GM21447 (cell line): ENCODE measurements around the gene ATP11A.

ENCODE experiments used
- ATAC-seq: cut with Tn5 transposase; IDR thresholded peaks from one replicate; pipeline ENCODE4 v1.9.1; 2021; ENCODE audit not compliant: unreplicated experiment

The ATP11A gene

GRCh38 chr13:112810608-112811007 lies 120.8 kb downstream of the ATP11A start:
- no peak for ATAC-seq

- no peak for ATAC-seq
These were observed 122.6 kb downstream of the ATP11A start for GRCh38 chr13:112812306-112813055.

GRCh38 chr13:112813552-112813951 lies 123.7 kb downstream of the ATP11A start:
- ATAC-seq, result no peak

- no peak for ATAC-seq
These were observed 125.2 kb downstream of the ATP11A start for GRCh38 chr13:112814905-112815585.

GRCh38 chr13:112815871-112816270 lies 126.0 kb downstream of the ATP11A start:
- ATAC-seq, result no peak

- no peak for ATAC-seq
These were observed 128.3 kb downstream of the ATP11A start for GRCh38 chr13:112818040-112818697.

- no peak for ATAC-seq
These were observed 128.8 kb downstream of the ATP11A start for GRCh38 chr13:112818698-112819045.

GRCh38 chr13:112819111-112819510 lies 129.3 kb downstream of the ATP11A start:
- no peak for ATAC-seq

- ATAC-seq, result no peak
These were observed 130.0 kb downstream of the ATP11A start for GRCh38 chr13:112819816-112820215.

GRCh38 chr13:112820318-112820717 lies 130.5 kb downstream of the ATP11A start:
- no peak for ATAC-seq

- ATAC-seq, result no peak
These were observed 131.7 kb downstream of the ATP11A start for GRCh38 chr13:112821340-112822055.

- no peak for ATAC-seq
These were observed 133.0 kb downstream of the ATP11A start for GRCh38 chr13:112822851-112823250.

- no peak for ATAC-seq
These were observed 134.6 kb downstream of the ATP11A start for GRCh38 chr13:112824429-112824828.

- no peak for ATAC-seq
These were observed 135.2 kb downstream of the ATP11A start for GRCh38 chr13:112825071-112825470.

GRCh38 chr13:112825875-112826274 lies 136.0 kb downstream of the ATP11A start:
- ATAC-seq, result no peak

GRCh38 chr13:112826565-112826964 lies 136.7 kb downstream of the ATP11A start:
- no peak for ATAC-seq

GRCh38 chr13:112828082-112828699 lies 138.4 kb downstream of the ATP11A start:
- ATAC-seq, result no peak

GRCh38 chr13:112828756-112829155 lies 138.9 kb downstream of the ATP11A start:
- no peak for ATAC-seq

GRCh38 chr13:112831196-112831595 lies 141.4 kb downstream of the ATP11A start:
- no peak for ATAC-seq

- no peak for ATAC-seq
These were observed 142.0 kb downstream of the ATP11A start for GRCh38 chr13:112831801-112832200.

- no peak for ATAC-seq
These were observed 143.0 kb downstream of the ATP11A start for GRCh38 chr13:112832811-112833210.
